UCSD-AML1 (cell line): ENCODE measurements around the gene MARF1.

Experiments used
- DNase-seq: peaks from one replicate; lab custom pipeline; 2025; ENCODE audit not compliant: unreplicated experiment; lab: John Stamatoyannopoulos, UW

Gene MARF1

GRCh38 chr16:15602285-15603044 lies 40.5 kb downstream of the MARF1 start:
- no peak for DNase-seq

GRCh38 chr16:15601212-15601879 lies 41.6 kb downstream of the MARF1 start:
- no peak for DNase-seq

GRCh38 chr16:15599303-15600070 lies 43.5 kb downstream of the MARF1 start:
- no peak for DNase-seq

GRCh38 chr16:15598648-15599190 lies 44.2 kb downstream of the MARF1 start:
- no peak for DNase-seq

- DNase-seq, result no peak
Observed at GRCh38 chr16:15597822-15598647, 44.9 kb downstream of the MARF1 start.

GRCh38 chr16:15597135-15597534 lies 45.8 kb downstream of the MARF1 start:
- DNase-seq, result no peak

GRCh38 chr16:15594711-15595320 lies 48.1 kb downstream of the MARF1 start:
- DNase-seq, result no peak

GRCh38 chr16:15593235-15593634 lies 49.7 kb downstream of the MARF1 start:
- DNase-seq, result peak; percentile 18

- no peak for DNase-seq
Observed at GRCh38 chr16:15592324-15592723, 50.6 kb downstream of the MARF1 start.

GRCh38 chr16:15587152-15587825 lies 55.7 kb downstream of the MARF1 start:
- DNase-seq, result no peak

GRCh38 chr16:15586716-15587115 lies 56.2 kb downstream of the MARF1 start:
- no peak for DNase-seq

GRCh38 chr16:15585956-15586355 lies 57.0 kb downstream of the MARF1 start:
- DNase-seq, result no peak

- DNase-seq, result no peak
Observed at GRCh38 chr16:15583526-15583925, 59.4 kb downstream of the MARF1 start.

- peak; percentile 19 for DNase-seq
Observed at GRCh38 chr16:15581127-15581815, 61.7 kb downstream of the MARF1 start.

GRCh38 chr16:15578824-15579223 lies 64.1 kb downstream of the MARF1 start:
- DNase-seq, result no peak

- DNase-seq, result no peak
Observed at GRCh38 chr16:15576960-15577958, 65.7 kb downstream of the MARF1 start.

- DNase-seq, result no peak
Observed at GRCh38 chr16:15575293-15576049, 67.5 kb downstream of the MARF1 start.
